Naive thymus-derived CD4-positive, alpha-beta T cell (primary cell): ENCODE data around the gene SIRPA. TPM values are rescaled to one million over a fixed set of nuclear protein-coding genes. Genes with fewer than 3 reads are reported as not detected.
A peak's percentile ranks its signal among the peaks of the same experiment; 100 is the strongest.

ENCODE experiments used
- ATAC-seq: fragments of 150-1000 bp; cut with Tn5 transposase; 2 replicates; pipeline ENCODE4 v1.10.0; 2021; ENCODE audit warnings: mild to moderate bottlenecking, moderate library complexity
- CTCF ChIA-PET: fragments of 350-600 bp; sonication (Branson Sonifier 250); formaldehyde crosslinking; loops from one replicate; lab custom pipeline; 2021; ENCODE audit warnings: antibody characterized with exemption; lab: Charles Lee
- POLR2A ChIA-PET: fragments of 350-600 bp; sonication (Branson Sonifier 250); formaldehyde crosslinking; loops from one replicate; lab custom pipeline; 2021; ENCODE audit warnings: antibody characterized with exemption, inconsistent platforms; lab: Charles Lee
- DNase-seq, 9 donors: peaks; one replicate each; pipeline versions ENCODE4 v3.0.0 to v3.0.0-alpha.2; 2020 to 2022; ENCODE audit warnings: mixed read lengths in 1 of 9
- H3K27ac ChIP-seq: one replicate; pipeline ENCODE4 v1.7.0; 2013; ENCODE audit warnings: mild to moderate bottlenecking, low read depth, low read length, moderate library complexity
- H3K27me3 ChIP-seq, 2 donors: one replicate each; pipeline ENCODE4 v1.7.0; 2013; ENCODE audit warnings: low read length in 2 of 2, mild to moderate bottlenecking in 2 of 2, moderate library complexity in 2 of 2; ENCODE audit not compliant: control insufficient read depth in 2 of 2, insufficient read depth in 2 of 2
- H3K36me3 ChIP-seq, 3 experiments: 1 replicate in 2 of 3; 2 replicates in 1 of 3; pipeline ENCODE4 v1.7.0; 2013; ENCODE audit warnings: low read length in 3 of 3, mild to moderate bottlenecking in 3 of 3, moderate library complexity in 1 of 3; ENCODE audit not compliant: insufficient read depth in 3 of 3, control insufficient read depth in 2 of 3
- H3K4me1 ChIP-seq, 2 donors: one replicate each; pipeline ENCODE4 v1.7.0; 2013; ENCODE audit warnings: low read length in 2 of 2, mild to moderate bottlenecking in 2 of 2, moderate library complexity in 1 of 2; ENCODE audit not compliant: control insufficient read depth in 2 of 2, insufficient read depth in 2 of 2
- H3K4me3 ChIP-seq: 2 replicates; pipeline ENCODE4 v1.7.0; 2013; ENCODE audit warnings: mild to moderate bottlenecking, low read length
- H3K9me3 ChIP-seq, 3 experiments: 1 replicate in 2 of 3; 2 replicates in 1 of 3; pipeline ENCODE4 v1.7.0; 2013; ENCODE audit warnings: low read length in 3 of 3; ENCODE audit not compliant: control insufficient read depth in 2 of 3
- H3K27ac Mint-ChIP-seq, 9 donors: one replicate each; pipeline ENCODE4 v1.8.0; 2020 to 2022; ENCODE audit warnings: mixed read lengths in 9 of 9, mild to moderate bottlenecking in 8 of 9, moderate library complexity in 5 of 9, inconsistent platforms in 2 of 9
- H3K27me3 Mint-ChIP-seq, 5 donors: one replicate each; pipeline ENCODE4 v1.8.0; 2021 to 2022; ENCODE audit warnings: mixed read lengths in 5 of 5, mild to moderate bottlenecking in 1 of 5
- H3K36me3 Mint-ChIP-seq, 5 donors: one replicate each; pipeline ENCODE4 v1.8.0; 2020 to 2022; ENCODE audit warnings: mixed read lengths in 5 of 5, mild to moderate bottlenecking in 3 of 5, inconsistent platforms in 1 of 5
- H3K4me1 Mint-ChIP-seq, 7 donors: one replicate each; pipeline ENCODE4 v1.8.0; 2020 to 2022; ENCODE audit warnings: mixed read lengths in 7 of 7, mild to moderate bottlenecking in 3 of 7, inconsistent platforms in 1 of 7
- H3K4me3 Mint-ChIP-seq, 10 donors: one replicate each; pipeline ENCODE4 v1.8.0; 2020 to 2022; ENCODE audit warnings: mild to moderate bottlenecking in 10 of 10, mixed read lengths in 10 of 10, moderate library complexity in 6 of 10, inconsistent platforms in 2 of 10
- H3K9me3 Mint-ChIP-seq, 11 donors: one replicate each; pipeline ENCODE4 v1.8.0; 2020 to 2022; ENCODE audit warnings: mixed read lengths in 11 of 11, mild to moderate bottlenecking in 4 of 11, inconsistent platforms in 1 of 11, moderate library complexity in 1 of 11
- intact Hi-C, 2 donors: fragments of 100-400 bp; cut with micrococcal nuclease; formaldehyde crosslinking; loops; one replicate each; pipeline ENCODE4 v1.15.1; 2023
- polyA plus RNA-seq, 2 donors: library from polyadenylated mRNA; unstranded; fragments of 300-500 nt; fragmentation: Illumina TruSeq; gene quantifications; one replicate each; pipeline ENCODE4 v1.2.3, GENCODE V29; 2021
- total RNA-seq, 6 experiments: library from RNA in 5 of 6; stranded (reverse) in 5 of 6; gene quantifications; 1 replicate in 5 of 6; 2 replicates in 1 of 6; pipeline ENCODE4 v1.2.3 and lab custom pipeline; 2021 to 2026

SIRPA gene
- total and polyA plus RNA-seq, 7 experiments from 2014 or later, result 1.7 to 42.9 (median 3.6) TPM; not detected in 3

GRCh38 chr20:1942486-1943274 is 47.5 kb downstream of the SIRPA start:
- no peaks in the 10 kb centered on the region for H3K36me3 Mint-ChIP-seq
- no peak overlapping the region for H3K27ac ChIP-seq
- no peak overlapping the region for H3K4me3 Mint-ChIP-seq
- no peak for DNase-seq
- ChIA-PET CTCF (no interaction called here), POLR2A (no interaction called here)
- H3K36me3 ChIP-seq, result no peaks in the 10 kb centered on the region
- no peaks in the 10 kb centered on the region for H3K27me3 ChIP-seq
- no peaks in the 10 kb centered on the region for H3K9me3 Mint-ChIP-seq
- intact Hi-C loops, result no loop called here
- no peak for ATAC-seq
- H3K4me1 ChIP-seq, result no peaks in the 10 kb centered on the region
- H3K27ac Mint-ChIP-seq, result no peak overlapping the region
- no peaks in the 10 kb centered on the region for H3K9me3 ChIP-seq
- peaks cover 33 to 63% (median 39%) of the 10 kb centered on the region in 5 donors for H3K27me3 Mint-ChIP-seq
- peaks cover 0 to 15% (median 5%) of the 10 kb centered on the region in 7 donors for H3K4me1 Mint-ChIP-seq
- H3K4me3 ChIP-seq, result no peak overlapping the region

- no peak for DNase-seq
- H3K27me3 ChIP-seq, result no peaks in the 10 kb centered on the region
- no peak overlapping the region for H3K4me3 Mint-ChIP-seq
- intact Hi-C loops, result no loop called here
- peaks cover 0 to 15% (median 5%) of the 10 kb centered on the region in 7 donors for H3K4me1 Mint-ChIP-seq
- H3K4me1 ChIP-seq, result no peaks in the 10 kb centered on the region
- H3K36me3 Mint-ChIP-seq, result no peaks in the 10 kb centered on the region
- CTCF ChIA-PET, result no interaction called here
- ATAC-seq, result peak; percentile 69
- no peak overlapping the region for H3K4me3 ChIP-seq
- no peaks in the 10 kb centered on the region for H3K36me3 ChIP-seq
- H3K9me3 Mint-ChIP-seq, result no peaks in the 10 kb centered on the region
- POLR2A ChIA-PET, result no interaction called here
- peak overlapping the region in 1 of 9 donors; percentile 21 for H3K27ac Mint-ChIP-seq
- H3K27ac ChIP-seq, result no peak overlapping the region
- peaks cover 39 to 69% (median 40%) of the 10 kb centered on the region in 5 donors for H3K27me3 Mint-ChIP-seq
- no peaks in the 10 kb centered on the region for H3K9me3 ChIP-seq
These were observed 48.2 kb downstream of the SIRPA start for GRCh38 chr20:1943275-1944002.

GRCh38 chr20:1944345-1945091 is 49.3 kb downstream of the SIRPA start:
- H3K4me1 Mint-ChIP-seq, result peaks cover 0 to 18% (median 5%) of the 10 kb centered on the region in 7 donors
- H3K36me3 ChIP-seq, result no peaks in the 10 kb centered on the region
- H3K4me1 ChIP-seq, result no peaks in the 10 kb centered on the region
- H3K36me3 Mint-ChIP-seq, result no peaks in the 10 kb centered on the region
- H3K27me3 ChIP-seq, result no peaks in the 10 kb centered on the region
- ChIA-PET CTCF (no interaction called here), POLR2A (no interaction called here)
- no peaks in the 10 kb centered on the region for H3K9me3 Mint-ChIP-seq
- DNase-seq (no peak), ATAC-seq (no peak)
- H3K27me3 Mint-ChIP-seq, result peaks cover 44 to 75% (median 45%) of the 10 kb centered on the region in 5 donors
- H3K27ac Mint-ChIP-seq, result no peak overlapping the region
- H3K9me3 ChIP-seq, result no peaks in the 10 kb centered on the region
- H3K4me3 Mint-ChIP-seq, result no peak overlapping the region
- H3K4me3 ChIP-seq, result no peak overlapping the region
- H3K27ac ChIP-seq, result no peak overlapping the region
- intact Hi-C loops, result no loop called here

DNA sequence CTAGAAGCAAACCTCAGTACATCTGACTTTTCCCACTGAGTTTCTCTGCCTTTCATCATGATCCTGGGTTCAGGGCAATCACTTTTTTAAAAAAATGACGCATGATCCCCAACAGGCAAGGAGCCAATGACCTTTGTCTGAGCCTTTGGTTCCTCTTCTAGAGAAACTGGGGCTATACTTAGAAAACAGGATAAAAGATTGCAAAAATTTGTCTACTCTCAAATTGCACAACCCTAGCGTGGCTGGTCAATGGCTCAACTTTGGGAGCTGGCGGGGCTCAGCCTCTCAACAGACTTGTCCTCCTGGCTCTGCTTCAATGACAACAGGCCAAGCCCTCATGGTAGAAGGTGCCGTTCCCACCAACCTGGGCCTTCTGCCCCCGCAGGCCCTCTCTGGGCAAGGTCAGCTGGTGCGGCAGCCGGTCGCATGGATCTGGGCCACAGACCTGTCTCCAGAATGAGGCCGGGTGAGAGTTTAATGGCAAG is 50.0 kb downstream of the SIRPA start:
- H3K27me3 Mint-ChIP-seq, result peaks cover 44 to 75% (median 50%) of the 10 kb centered on the region in 5 donors
- POLR2A ChIA-PET, result no interaction called here
- CTCF ChIA-PET, result no interaction called here
- H3K27ac Mint-ChIP-seq, result no peak overlapping the region
- Histone ChIP-seq H3K4me1 (no peaks in the 10 kb centered on the region), H3K36me3 (no peaks in the 10 kb centered on the region), H3K27ac (no peak overlapping the region), H3K27me3 (no peaks in the 10 kb centered on the region), H3K4me3 (no peak overlapping the region), H3K9me3 (no peaks in the 10 kb centered on the region)
- no peak overlapping the region for H3K4me3 Mint-ChIP-seq
- no peak for DNase-seq
- H3K9me3 Mint-ChIP-seq, result no peaks in the 10 kb centered on the region
- H3K36me3 Mint-ChIP-seq, result no peaks in the 10 kb centered on the region
- H3K4me1 Mint-ChIP-seq, result peaks cover 0 to 18% (median 5%) of the 10 kb centered on the region in 7 donors
- ATAC-seq, result peak; percentile 63
- intact Hi-C loops, result no loop called here

DNA sequence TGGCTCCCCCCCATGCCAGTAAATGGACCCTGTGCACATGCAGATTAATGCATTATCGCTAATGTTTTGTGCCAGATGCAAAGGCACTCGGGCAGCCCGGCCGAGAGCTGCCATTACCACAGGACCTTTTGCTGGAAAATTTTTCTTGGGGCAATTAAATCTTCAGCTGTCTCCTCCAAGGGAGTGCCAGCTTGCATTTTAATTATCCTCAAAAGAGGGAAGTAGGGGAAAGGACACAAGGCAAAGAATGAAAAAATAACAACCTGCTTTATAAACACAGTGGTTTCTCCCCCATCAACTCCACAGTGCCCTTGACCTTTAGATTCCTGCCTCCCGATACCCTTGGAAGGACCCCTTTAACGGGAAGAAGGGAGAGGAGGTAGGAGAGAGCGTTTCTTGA is 50.5 kb downstream of the SIRPA start:
- no peak for ATAC-seq
- Histone ChIP-seq H3K36me3 (no peaks in the 10 kb centered on the region), H3K9me3 (no peaks in the 10 kb centered on the region), H3K27ac (no peak overlapping the region), H3K4me3 (no peak overlapping the region), H3K4me1 (no peaks in the 10 kb centered on the region), H3K27me3 (no peaks in the 10 kb centered on the region)
- no peaks in the 10 kb centered on the region for H3K36me3 Mint-ChIP-seq
- intact Hi-C loops, result no loop called here
- ChIA-PET CTCF (no interaction called here), POLR2A (no interaction called here)
- no peak overlapping the region for H3K27ac Mint-ChIP-seq
- no peak overlapping the region for H3K4me3 Mint-ChIP-seq
- no peak for DNase-seq
- H3K4me1 Mint-ChIP-seq, result peaks cover 0 to 18% (median 5%) of the 10 kb centered on the region in 7 donors
- H3K27me3 Mint-ChIP-seq, result peaks cover 45 to 70% (median 51%) of the 10 kb centered on the region in 5 donors
- H3K9me3 Mint-ChIP-seq, result no peaks in the 10 kb centered on the region

DNA sequence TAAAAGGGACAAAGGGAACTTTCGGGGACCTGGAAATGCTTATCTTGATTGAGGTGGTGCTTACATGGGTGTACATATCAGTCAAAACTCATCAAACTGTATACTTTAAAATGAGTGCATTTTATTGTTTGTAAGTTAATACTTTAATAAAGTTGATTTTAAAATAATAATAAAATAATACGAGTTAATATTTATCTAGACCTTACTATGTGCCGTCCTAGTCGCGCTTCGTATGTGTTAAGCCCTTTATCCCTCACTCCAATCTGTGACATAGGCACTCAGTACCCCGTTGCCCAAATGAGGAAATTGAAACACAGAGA is 51.2 kb downstream of the SIRPA start:
- no peaks in the 10 kb centered on the region for H3K9me3 Mint-ChIP-seq
- ATAC-seq, result no peak

More for the DNA sequence above, 51.2 kb downstream of the SIRPA start:
- Histone ChIP-seq H3K4me1 (no peaks in the 10 kb centered on the region), H3K36me3 (no peaks in the 10 kb centered on the region), H3K27ac (no peak overlapping the region), H3K27me3 (no peaks in the 10 kb centered on the region), H3K9me3 (no peaks in the 10 kb centered on the region), H3K4me3 (no peak overlapping the region)
- no peak for DNase-seq
- Mint-ChIP-seq H3K27me3 (peaks cover 50 to 69% (median 53%) of the 10 kb centered on the region in 5 donors), H3K27ac (no peak overlapping the region), H3K4me1 (peaks cover 0 to 18% (median 5%) of the 10 kb centered on the region in 7 donors), H3K36me3 (no peaks in the 10 kb centered on the region), H3K4me3 (peak overlapping the region in 1 of 10 donors; percentile 27)
- ChIA-PET POLR2A (no interaction called here), CTCF (no interaction called here)
- intact Hi-C loops, result no loop called here
